GM12873 (cell line): ENCODE measurements around the gene MCU.

ENCODE experiments used
- CTCF ChIP-seq: IDR thresholded peaks from 2 replicates; pipeline ENCODE4 v1.5.1; 2012; ENCODE audit warnings: low read depth, mild to moderate bottlenecking, moderate library complexity, low read length, control low read depth; ENCODE audit not compliant: insufficient read depth; ENCODE audit errors: missing control alignments

MCU gene

DNA sequence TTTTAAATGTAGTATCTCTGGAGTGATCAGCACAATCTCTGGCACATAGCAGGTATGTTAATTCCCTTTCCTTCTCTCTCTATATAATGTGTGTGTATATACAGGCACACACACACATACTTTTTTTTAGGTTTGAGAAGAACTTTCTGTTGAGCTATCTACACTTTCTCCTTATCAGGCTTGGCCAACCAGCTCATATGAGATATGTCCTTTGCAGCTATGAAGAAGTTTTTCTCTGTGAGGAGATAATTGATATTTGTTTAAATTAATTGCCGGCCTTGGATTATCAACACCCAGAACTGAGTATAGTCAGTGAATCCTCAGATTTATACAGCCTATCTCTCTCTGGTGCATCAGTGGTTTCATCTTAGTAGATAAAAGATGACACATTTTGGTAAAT lies 2.3 kb upstream of the MCU start:
- no peak for TF ChIP-seq CTCF

- TF ChIP-seq CTCF: no peak
Observed at GRCh38 chr10:72690071-72690755, 1.7 kb upstream of the MCU start.

- no peak for TF ChIP-seq CTCF
Observed at GRCh38 chr10:72691470-72691862, 477 bp upstream of the MCU start.

DNA sequence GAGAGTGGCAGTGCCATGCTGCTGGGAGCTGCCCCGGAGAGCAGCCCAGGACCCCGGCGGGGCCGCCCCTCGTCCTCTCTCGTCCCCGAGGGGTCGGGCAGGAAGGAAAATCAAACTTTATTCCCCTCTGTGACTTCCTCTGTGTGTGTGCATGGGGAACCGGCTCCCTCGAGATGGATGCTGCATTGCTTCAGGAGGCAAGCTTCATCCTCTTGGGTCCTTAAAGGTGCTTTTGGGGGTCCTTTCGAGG lies 726 bp downstream of the MCU start:
- no peak for TF ChIP-seq CTCF

DNA sequence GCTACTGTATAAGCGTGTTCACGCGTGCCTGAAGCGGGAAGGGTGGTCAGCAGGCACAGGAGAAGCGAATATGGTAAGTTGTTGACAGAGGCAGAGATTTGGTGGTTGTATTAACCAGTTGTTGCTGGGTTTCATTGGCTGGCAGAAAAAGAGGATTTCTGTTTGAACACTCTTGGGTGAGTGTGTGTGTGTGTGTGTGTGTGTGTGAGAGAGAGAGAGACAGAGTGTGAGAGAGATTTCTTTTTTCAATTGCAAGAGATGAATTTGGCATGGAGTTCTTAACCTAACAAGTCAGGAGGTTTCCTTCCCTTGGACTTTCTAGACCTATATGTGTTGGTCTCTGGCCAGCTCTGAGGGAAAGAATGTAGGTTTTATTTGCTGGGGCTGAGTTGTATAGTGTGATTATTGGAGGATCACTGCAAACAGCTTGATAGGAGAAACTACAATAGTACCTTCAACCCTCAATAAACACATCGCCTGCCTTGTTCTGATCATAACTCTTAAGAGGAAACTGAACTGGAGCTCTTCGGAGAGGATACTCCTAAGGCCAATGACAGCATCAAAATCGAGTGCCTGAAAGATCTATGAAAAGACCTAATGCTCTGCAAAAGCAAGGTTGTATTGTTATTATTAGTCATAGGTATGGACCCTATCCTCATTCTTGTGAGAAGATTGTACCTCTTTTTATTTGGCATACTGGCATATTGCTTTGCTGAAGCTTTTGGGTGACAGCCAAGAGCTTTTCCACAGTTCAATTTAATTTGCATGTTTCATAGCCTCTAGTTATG lies 1.2 kb downstream of the MCU start:
- TF ChIP-seq CTCF: no peak

GRCh38 chr10:72694476-72695369 lies 2.8 kb downstream of the MCU start:
- peak; percentile 39 for TF ChIP-seq CTCF

- TF ChIP-seq CTCF: no peak
Observed at GRCh38 chr10:72695496-72695895, 3.6 kb downstream of the MCU start.
